Stimulated activated CD8-positive, alpha-beta memory T cell treated with anti-CD3 and anti-CD28 coated beads, Interleukin-12 subunit alpha, Interleukin-12 subunit beta, amount 100 ng/mL, for 1 hour (primary cell): ENCODE data around the gene OR4D9.

ENCODE experiments used
- DNase-seq: peaks from one replicate; pipeline ENCODE4 v3.0.0-alpha.2; 2020; ENCODE audit warnings: low read depth

Gene OR4D9

DNA sequence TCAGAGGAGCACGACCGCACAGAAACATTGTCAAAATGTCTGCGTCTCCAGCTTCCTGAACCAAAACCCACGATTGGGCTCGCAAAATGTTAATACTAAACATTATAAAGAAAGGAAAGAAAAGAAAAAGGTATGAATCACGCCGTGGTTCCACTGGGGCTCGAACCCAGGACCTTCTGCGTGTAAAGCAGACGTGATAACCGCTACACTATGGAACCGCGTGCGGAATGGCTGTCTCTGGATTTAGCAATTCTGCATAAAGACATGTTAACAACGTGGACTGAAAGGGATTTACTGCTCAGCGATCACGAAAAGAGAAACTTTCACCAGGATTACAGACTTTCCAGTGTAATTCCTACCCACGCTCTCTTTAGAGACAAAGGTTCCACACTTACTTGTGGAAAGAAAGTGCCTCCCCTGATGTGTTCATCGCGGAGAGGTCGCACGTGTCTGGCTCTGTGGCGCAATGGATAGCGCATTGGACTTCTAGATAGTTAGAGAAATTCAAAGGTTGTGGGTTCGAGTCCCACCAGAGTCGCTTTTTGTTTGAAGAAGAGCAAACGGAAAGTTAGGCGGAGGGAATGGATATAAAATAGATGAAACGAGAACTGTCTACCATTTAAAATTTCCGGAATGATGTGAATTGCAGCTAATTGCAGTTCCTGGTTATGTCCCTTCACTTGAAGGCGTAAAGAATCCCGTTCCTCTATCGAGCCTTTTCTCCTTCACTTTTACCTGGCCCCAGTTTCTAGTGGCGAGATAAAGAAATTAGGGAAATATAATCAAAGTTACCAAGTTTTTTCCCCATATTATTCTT is 39.7 kb downstream of the OR4D9 start:
- peak; percentile 71 for DNase-seq

DNA sequence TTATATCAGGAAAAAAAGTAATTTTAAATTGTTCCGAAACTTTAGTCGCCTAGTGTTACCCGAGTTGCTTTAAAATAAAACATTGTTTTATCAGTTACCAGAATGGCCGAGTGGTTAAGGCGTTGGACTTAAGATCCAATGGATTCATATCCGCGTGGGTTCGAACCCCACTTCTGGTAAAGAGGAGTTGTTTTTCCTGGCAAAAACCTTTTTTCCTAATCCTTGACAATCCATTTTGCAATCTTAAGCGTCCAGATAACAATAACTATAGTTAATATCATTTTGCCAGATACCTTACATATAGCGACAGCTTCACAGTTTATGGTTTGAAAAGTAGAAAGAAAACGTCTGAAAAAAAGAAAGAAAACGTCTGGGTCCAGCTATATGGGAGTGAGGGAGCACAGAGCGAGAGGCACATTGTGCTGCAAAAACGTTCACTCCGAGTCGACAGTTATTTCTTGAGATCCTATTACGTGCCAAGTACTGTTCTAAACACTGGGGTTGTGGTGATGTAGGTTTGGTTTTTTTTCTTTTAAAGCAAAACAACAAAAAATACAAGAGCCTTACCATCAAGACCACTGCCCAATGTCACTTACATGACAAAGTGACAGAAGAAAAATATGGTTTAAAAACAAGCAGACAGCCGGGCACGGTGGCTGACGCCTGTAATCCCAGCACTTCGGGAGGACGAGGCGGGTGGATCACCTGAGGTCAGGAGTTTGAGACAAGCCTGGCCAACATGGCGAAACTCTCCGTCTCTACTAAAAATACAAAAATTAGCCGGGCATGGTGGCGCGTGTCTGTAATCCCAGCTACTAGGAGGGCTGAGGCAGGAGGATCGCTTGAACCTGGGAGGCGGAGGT is 40.6 kb downstream of the OR4D9 start:
- no peak for DNase-seq

DNA sequence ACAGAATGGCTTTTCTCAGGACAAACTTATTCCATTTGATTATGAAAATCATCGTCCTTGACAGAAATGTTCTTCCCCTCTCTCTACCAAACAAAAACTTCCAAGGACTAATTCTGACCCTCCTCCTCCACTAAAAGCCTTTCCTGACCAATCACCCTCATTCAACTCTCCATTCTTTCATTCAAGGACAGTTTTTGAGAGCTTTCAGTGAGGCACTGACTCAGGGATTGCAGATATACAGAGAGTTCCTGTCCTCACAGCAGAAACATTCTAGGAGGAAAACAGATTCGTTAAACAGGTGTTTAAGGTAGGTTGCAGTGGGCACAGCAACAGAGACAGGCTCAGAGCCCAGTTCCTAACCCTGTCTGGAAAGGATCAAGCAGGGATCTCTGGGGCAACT is 41.5 kb downstream of the OR4D9 start:
- no peak for DNase-seq

DNA sequence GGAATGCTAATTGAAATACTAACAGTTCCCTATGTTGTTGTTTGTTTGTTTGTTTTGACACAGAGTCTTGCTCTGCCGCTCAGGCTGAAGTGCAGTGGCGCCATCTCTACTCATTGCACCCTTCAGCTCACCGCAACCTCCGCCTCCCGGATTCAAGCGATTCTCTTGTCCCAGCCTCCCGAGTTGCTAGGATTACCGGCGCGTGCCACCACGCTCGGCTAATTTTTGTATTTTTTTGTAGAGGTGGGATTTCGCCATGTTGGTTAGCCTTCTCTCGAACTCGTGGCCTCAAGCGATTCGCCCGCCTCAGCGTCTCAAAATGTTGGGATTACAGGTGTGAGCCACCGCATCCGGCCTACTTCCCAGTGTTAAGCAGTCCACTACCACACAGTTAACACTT is 42.0 kb downstream of the OR4D9 start:
- DNase-seq: no peak

DNA sequence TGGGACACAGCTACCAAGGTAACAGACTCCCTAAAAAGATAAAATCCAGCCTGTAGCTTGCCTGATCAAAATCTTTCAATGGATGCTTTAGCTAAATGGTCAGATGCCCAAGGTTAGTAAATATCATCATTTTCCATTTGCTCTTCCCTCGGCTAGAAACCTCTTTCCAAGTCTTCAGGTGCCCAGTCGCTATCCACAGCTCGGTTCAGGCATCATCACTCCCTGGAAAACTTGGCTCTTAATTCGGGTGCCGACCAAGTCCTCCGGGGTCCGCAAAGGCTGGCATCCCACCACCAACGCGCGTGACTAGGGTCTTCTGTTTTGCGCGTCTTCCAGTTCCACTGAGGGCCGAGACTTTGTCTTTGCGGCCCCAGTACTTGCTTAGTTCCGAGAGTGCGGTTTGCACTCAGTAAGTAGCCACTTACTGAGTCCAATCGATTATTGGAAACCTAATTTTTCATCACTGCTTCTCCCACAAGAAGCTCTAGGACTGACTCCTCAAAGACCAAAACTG is 44.3 kb downstream of the OR4D9 start:
- no peak for DNase-seq

DNA sequence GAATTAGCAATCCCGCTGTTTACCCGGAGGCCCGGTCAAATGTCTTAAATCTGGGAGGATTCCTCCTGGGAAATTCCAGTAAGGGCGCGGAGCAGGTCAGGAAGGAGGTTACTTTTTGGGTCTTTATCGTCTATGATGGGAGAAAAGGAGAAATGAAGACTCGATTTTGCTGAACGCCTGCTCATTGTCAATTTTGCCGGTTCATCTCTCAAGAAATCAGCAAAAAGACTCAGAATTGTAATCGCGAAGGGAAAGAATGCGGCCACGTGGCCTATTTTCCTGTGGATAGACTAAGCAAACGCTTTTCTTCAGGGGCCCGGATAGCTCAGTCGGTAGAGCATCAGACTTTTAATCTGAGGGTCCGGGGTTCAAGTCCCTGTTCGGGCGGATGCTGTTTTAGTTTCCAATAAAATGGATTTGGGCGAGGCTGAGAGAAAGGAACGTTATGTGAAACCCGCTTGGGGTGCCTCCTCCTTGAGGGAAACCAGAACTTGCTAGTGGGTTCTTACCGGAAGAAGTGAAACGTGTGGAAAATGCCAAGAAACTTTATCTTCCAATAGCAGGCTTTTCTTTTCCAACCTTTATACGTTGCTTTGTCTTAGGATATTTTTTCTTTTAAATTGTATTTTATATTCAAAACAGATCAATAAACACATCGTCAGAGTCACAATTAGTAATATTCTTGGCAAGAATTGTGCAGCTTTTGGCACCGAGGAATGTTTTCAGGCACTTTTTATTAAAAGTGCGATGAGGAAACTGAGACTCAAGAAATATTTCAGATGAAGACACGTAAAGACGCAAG is 45.0 kb downstream of the OR4D9 start:
- no peak for DNase-seq

DNA sequence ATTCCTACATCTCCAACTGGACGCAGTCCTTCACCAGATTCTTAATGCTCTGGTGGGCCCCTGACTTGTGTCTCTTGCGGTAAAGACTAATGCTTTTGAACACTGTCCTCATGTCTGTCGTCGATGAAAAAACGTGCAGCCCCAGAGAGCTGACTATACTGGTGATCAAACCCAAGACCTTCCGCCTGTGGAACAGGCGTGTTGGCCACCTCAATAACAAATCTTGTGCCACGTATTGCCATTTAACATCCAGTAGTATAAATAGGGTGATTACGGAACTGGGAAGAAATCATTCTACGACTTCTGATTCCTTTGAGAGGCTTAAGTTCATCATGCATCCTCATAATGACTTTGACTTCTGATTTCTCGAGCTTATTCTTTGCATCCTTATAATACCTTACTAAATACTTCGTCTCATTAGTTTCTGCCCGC is 45.6 kb downstream of the OR4D9 start:
- DNase-seq: no peak

DNA sequence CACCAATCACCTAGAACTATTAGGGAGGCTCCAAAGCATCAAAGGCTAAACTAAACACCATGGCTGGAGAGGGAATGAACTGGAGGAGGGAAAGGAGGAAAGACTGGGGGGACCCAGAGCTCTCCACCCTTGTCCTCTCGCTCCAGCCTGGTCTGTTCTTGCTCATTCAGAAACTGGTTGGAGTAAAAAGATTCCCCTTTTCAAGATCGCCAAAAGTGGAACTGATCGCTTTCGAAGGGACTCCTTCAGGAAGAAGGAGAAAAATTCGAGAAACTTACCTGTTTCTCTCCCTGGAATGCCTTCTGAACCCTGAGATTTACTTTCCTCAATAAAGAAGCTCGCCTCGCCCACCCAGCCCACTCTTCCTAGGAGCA is 46.9 kb downstream of the OR4D9 start:
- no peak for DNase-seq

DNA sequence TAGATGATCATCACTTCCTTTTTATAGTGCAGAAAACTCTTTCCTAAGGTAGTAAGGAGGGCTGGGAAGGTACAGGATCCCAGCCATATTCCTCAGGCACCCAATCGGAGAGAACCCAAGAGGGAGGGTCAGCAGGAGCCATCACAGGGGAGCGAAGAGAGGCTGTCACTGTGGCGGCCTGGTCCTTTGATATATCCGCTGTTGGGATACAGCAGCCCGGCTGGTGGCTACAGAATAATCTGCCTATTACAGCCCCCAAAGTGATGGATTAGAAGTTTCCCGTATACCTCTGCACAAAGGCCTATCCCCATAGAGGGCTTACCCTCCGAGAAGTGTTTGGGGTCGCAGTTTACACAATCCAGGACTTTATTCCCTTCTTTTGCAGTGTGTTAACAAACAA is 48.5 kb downstream of the OR4D9 start:
- DNase-seq: no peak

DNA sequence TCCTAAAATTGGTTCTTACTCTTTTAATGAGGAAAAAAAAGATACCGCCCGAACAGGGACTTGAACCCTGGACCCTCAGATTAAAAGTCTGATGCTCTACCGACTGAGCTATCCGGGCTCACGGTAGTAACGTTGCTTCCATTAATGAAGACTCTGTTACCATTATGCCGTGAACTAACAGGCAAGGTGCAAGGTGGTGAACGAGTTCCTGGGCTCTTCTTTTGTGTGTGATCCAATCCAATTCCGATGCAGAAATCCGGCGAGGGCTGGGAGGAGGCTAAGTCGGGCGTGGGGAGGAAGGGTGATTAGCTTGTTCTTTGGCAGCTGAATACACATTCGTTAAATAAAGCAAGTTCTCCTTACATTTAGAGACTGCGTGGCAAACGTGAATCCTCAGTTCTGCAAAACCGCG is 49.0 kb downstream of the OR4D9 start:
- peak; percentile 54 for DNase-seq

DNA sequence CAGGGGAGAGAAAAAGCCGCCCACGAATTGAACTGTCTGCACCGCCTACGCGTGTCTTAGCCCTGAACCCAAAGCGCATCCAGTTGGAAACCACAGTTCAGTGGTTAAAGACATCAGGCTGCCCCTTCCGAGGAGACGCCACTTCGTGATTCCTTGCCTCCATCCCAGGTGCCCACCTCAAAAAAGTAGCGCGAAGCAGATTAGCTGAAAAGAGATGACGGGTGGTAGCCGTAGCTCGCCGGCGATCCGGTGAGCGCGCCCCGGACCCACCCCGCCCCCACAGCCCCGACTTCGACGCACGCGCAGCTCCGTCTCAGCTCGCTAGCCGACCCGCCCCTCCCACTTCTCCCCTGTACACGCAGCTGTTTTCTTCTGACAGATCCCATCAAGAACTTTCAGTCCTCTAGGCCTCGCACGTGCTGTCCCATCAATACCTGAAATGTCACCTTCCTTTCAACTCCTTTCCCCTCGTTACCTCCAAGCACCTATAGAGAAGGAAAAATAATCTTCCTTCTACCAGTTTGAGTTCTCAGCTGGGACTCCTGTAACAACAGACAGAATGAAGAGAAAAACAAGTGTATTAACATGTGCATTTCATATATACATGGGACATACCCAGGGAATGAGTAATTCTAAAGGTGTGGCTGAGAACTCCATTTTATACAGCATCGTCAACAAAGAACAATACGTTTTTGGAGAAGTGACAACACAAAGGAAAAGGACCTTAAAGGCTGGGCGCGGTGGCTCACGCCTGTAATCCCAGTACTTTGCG is 49.5 kb downstream of the OR4D9 start:
- peak; percentile 70 for DNase-seq

DNA sequence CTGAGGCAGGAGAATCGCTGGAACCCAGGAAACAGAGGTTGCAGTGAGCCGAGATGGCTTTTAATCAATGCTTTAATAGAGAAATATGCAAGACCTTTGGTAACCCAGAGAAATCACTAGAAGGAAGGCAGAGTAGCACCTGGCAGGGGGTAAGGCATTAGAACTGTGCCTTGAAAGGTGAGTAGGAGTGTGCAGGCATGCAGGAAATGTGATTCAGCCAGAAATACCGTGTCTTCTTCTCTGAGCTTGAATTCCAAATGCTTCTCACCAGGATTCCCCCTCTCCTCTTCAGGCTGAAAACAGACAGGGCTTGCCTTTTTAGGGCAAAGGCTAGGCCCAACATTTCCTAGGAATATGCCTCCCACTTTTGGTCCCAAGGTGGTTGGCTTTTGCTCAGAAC is 51.0 kb downstream of the OR4D9 start:
- no peak for DNase-seq
